G401 (cell line): ENCODE data around the gene DRGX. TPM values are rescaled to one million over a fixed set of nuclear protein-coding genes. Genes with fewer than 3 reads are reported as not detected.

Source experiments
- DNase-seq: peaks from one replicate; pipeline ENCODE4 v3.0.0-alpha.2; 2015; ENCODE audit warnings: low spot score
- in situ Hi-C: cut with HindIII; loops from 2 replicates; pipeline ENCODE4 v1.10.0; 2016; ENCODE audit warnings: low sequenced_read_pairs, mixed read lengths
- total RNA-seq: library from RNA; depleted of rRNA; stranded (reverse); fragments of >200 nt; shearing (Covaris generic); gene quantifications from 2 replicates; pipeline ENCODE4 v1.2.3, GENCODE V29; 2014; rRNA removed

Gene DRGX
- total RNA-seq = 0.03 and 0.86 TPM in 2 replicates

DNA sequence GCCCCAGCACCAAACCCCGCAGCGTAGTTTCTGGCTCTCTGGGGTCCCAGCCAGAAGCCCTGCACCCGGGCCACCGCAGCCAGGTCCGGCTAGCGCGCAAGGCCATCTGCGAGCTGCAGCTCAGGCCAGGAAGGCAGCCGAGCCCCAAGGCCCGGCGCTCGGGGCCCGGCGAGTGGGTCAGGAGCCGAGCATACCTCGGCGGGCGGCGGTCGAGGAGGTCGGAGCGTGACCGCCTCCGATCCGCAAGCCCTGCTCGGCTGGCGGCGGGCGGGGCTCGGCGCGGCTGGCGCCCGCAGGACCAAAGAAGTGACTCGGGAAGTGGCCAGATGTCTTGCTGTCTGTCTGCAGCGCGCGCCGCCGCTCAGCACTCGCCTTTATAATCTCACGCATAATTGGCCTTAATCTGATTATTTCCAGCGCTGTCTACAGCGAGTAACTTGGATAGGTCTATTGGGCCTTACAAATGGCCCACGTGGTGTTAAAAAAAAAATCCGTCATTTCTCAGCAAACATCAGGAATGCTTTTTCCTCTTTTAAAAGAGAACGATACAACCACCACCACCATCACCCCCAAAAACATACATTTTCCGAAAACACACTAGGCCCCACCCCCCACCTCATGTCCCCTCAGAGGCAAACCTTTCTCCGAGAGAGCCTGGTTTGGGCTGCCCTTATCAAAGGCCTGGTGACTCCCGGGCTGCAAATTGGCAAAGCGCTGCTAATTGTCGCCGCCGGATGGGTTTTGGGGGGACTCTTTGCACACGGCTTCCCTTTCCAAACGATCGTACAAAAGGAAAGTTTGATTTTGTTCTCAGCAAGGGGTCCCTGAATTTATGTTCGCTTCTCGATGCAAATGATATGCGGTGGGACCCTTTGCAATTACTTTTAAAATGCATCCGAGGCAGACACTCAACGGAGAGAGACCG lies at the start of gene DRGX:
TSS of gene DRGX (minus strand) at position 349 of the 925 bp plus-strand sequence. CDS start 649 bp downstream, outside the sequence.
- no peak for DNase-seq
- in situ Hi-C loops = no loop called here

DNA sequence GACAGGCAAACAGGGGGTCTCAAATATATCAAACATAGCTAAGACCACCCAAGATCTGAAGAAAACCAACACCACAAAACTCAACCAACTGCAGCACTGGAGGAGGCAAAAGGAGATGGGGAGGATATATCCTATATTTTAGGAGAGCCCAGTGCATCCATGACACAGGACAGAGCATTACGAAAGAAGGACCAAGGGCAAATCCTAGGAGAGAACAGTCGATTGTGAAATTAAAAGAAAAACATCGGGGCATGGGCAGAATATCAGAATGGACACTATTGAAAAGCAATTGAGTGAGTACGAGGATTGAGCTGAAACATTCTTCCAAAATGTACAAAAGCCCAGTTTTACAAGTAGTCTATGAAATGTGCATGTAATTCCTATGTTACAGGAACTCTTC lies 48.5 kb upstream of the DRGX start:
- no peak for DNase-seq
- in situ Hi-C loops = no loop called here

DNA sequence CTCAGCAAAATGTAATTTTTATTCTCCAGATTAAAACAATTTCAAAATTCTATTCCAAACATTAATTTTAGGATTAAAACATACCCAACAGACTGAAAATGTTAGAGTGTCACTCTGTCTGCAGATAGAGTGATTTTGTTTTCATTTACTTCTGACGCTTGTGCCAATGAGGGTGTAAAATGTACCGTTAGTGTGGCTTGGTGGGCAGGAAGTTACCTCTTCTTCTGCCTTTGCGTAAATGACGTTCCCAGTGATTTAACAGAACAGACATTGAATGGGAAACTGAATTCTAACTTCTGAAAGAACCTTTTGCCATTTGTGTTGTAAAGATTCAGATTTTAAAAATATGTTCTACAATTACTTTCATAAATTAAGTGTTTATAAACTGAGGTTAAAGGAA lies 47.0 kb upstream of the DRGX start:
- DNase-seq = no peak
- in situ Hi-C loops = no loop called here

DNA sequence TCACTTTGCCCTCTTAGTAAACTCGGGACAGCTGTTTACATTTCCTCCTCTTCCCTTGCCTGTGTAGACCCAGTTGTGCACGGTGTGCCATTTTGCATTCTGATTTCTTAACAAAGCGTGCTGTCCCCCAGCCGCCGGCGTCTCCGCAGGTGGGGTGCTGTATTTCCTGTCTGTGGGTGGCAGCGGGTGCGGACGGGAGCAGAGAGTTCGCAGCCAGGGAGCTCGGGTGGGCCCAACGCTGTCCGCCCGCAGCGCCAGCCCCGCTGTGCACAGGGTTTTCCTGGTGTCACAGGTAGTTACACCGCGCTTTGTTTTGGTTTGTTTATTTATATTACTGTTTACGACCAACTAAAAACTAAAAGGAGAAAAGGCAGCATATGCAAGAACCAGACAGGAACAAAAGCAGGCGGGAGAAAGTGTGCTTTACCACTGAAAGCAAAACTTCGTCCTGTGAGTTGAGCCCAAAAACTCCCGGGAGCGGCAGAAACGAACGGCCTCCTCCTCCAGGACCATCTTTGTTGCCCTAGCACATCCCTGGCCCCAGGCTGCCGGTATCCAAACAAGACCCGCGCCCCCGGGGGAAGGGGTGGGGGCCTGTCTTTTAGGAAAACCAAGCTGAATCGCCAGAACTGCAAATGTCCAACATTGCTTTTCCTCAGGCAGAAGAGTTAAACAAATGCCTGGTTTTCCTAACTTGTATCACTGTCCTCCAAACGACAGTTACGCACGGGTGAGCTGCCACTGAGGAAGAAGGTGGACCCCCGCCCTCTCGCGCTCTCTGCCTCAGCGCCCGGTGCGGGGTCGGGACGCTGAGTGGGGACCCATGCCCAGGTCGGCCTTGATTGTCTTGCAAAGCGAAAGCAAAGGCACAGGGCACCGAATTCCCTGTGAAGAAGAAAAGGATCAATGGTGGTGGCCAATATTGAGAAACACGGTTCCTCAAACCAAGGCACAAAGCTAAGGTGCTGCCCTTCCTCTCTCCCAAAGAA lies 45.9 kb upstream of the DRGX start:
- no peak for DNase-seq
- in situ Hi-C loops = no loop called here

DNA sequence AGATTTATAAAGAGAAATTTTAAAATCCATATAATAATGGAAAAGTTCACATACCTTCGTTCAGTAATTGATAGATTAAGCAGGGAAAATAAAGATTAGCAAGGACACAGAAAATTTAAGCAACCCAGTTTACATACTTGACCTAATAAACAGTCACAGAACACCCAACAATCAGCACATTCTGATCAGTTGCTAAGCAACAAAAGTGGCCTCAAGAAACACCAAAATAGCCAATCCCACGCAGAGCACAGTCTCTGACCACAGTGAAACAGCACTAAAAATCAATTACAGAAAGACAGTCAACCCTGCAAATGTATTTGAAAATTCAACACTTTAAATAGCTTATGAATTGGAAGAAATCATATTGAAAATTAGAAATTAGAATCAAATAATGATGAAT lies 39.3 kb upstream of the DRGX start:
- DNase-seq = no peak
- in situ Hi-C loops = no loop called here

DNA sequence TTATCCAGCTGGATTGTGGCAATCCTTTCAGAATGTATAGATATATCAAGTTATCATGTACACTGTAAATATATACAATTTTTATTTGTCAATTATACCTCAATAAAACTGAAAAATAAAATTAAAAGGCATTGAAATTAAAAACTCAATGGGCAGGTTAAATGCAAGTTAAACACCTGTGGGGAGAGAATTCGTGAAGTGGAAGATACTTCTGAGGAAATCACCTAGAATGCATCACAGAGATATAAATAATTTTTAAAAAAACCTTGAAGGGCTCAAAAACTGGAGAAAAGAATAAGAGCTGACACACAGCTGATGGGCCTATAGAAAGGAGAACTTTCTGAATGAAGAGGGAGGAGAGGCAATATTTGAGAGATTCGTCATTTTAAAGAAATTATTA lies 37.2 kb upstream of the DRGX start:
- in situ Hi-C loops = no loop called here
- no peak for DNase-seq

DNA sequence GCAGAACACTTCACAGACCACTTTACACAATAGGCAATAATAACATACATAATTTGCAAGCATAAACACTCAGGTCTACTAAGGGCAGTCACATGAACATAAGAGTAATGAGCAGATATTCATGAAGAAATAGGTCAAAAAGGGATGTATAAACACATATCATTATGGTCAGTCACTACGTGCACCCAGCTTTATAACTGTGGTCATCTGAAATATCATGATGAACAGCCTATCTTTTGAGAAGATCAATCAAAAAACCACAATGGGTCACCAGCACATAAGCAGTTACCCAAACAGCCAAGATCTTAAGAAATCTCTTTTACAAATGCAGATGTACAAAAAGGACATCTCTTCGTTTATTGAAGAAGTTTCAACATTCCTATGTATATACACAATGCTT lies 35.5 kb upstream of the DRGX start:
- no peak for DNase-seq
- in situ Hi-C loops = no loop called here

DNA sequence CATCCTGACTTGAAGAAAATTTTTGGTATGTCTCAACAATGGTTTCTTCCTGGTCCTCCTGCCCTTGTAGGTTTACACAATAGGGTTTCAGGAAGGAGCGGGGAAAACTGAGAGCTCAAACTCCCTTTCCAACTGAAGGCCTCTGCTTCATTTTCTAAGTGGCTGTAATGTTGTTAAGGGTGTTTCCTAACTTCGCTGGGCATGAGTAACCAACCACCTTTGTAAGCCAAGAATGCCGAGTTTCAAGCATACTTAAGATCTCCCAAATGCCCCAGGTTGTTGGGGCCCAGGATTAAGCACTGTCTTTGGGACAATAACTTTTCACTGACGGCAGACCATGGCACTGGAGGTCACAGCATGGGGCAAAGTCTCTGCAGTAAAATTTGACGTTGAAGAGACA lies 33.6 kb upstream of the DRGX start:
- no peak for DNase-seq

DNA sequence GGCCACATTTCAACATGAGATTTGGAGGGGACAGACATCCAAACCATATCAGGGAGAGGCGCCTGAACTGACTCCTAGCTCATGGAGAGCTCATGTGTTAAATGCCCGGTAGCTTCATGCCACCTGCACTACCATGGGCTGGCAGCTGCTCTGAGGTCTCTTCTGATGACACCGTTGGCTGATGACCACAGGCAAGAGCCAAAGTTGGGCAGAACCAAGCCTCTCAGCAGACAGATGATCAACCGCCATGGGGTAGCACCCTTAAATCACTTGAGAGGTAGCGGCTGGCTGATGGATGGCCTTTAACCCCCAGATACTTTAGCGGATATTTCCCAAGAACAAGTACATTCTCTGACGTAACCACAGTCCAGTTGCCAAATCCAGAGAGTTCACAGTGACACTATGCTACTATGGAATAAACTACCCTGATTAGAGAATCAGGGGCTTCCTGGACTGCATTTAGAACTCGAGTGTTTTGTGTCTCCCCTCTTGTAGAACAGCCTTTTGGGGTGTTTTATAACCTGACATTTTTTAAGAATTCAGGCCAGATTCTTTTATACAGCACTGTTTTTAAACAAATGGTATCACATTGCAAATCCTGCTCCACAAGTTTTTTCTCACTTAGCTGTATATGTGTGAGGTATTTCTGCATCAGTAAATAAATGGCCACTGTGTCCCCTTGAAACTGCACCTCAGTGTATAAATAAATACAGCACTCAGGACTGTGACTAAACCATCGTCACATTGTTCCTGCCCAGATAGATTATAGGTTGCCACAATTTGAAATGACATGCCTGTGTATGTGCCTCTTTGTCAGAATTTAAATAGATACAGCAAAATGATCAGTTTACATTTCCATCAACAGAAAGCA lies 30.8 kb upstream of the DRGX start:
- in situ Hi-C loops = no loop called here

More for the DNA sequence above, 33.6 kb upstream of the DRGX start:
- in situ Hi-C loops = no loop called here

DNA sequence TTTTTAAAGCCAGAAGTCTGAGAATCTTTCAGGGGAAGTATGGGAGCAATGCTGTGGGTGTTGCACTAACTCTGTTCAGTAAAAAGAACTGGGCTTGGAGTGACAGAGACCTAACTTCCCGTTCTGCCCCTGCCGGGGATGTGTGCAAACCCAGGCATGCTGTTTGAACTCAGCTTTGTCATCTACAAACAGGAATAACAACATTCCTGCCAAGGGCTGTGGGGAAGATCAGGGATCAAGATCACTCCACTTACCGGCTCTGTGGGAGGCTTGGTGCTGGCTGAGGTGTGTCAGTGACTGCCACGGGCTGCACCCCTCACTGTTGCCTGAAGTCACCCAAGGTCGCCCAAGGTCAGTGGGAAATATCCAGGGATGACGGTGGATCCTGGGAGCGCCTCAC lies 23.1 kb upstream of the DRGX start:
- in situ Hi-C loops = no loop called here
- DNase-seq = no peak

More for the DNA sequence above, 30.8 kb upstream of the DRGX start:
- DNase-seq = no peak

DNA sequence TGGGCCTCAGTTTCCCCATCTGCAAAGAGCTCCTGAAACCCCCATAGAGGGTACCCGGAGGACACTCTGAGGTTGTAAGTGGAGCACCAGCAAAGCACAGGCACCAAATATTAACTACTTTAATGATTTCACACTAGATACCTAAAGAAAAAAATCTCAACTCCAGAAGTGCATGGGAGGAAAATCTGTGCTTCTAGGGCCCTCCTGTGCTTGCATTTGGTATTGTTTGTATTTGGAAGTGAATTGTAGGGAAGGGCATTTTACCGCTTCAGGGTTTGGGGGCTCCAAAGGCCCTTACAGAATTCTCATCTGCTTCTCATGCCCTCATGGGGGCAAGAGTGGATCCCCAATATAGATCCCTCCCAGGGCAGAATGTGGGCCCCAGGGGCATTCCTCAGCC lies 22.4 kb upstream of the DRGX start:
- no peak for DNase-seq
- in situ Hi-C loops = no loop called here

DNA sequence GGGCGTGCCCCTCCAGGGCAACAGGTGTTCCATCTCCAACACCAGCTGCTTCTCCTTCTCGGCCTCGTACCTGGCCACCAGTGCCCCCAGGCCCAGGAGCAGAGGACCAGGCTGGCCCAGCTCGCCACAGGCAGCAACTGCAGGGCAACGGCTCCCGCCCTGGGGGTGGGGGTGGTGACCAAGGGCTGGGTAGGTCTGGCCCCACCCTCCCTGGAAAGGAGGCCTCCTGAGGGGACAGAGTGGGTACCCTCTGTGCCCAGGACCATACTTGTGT lies 22.1 kb upstream of the DRGX start:
- in situ Hi-C loops = no loop called here
- no peak for DNase-seq

DNA sequence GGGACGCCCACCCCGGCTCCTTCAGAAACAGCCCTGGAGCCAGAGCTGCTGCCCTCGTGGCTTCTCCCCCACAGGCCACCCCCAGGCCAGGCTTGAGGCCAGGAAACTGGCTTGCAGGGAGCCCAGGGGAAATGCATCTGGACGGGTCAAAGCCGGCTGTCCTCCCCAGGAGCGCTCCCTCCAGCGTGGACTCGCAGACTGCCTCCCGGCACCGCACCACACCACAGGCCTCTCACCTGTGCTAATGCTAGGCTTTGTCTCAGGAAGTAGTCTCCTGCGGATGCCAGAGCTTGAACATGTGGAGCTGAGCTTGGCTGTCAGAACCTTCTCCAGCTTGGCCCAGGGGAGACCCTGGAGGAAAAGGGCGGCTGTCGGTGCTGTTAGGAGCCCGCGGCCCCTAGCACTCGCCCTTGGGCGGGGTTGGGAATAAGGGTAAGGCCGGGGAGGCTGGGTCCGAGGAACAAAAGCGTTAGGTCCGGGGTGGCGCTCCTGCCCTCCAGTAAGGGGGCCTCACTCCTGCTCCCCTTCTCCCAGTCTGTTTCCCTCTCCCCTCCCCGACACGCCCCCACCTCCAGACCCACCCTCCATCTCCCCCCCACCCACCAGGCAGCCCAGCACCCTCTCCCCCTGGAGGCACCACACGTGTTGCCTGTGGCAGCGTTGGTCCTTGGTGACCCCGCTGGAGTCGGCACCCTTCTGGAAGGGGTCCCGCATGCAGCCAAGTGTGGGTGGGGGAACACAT lies 21.6 kb upstream of the DRGX start:
- DNase-seq = no peak
- in situ Hi-C loops = no loop called here

DNA sequence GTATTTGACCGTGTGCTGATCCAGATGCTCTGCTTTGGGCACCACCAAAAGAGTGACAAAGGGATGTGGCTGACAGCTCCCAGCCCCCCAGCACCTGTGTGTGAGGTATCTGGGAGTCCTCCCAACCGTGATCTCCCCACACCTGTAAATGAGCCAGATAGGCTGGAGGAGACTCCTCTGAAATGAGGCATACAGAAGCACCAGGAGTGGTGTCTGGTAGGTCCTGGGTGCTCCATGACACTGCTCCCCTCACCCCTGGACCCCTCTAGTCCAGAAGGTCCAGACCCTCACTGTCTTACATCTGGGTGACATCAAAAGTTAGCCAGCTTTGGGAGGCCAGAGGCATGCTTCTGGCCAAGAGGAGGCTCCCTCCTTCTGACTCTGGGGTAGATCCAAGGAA lies 20.0 kb upstream of the DRGX start:
- in situ Hi-C loops = no loop called here
- DNase-seq = no peak

DNA sequence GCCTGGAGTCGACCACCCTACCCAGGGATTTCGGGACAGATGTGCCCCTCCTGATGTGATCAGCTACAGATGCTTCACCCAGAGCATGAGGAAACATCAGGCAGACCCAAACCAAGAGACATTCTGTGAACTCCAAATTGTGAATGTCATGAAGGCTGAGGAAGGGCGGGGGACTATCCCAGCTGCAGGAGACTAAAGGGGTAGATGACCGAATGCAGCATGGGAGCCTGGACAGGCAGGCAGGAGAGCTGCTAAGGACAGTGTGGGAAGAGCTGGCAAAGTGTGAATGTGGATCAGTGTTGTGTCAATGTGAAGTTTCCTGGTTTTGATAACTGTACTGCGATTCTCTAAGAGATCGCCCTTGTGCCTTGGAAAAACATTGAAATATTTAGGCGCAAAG lies 19.2 kb upstream of the DRGX start:
- no peak for DNase-seq
- in situ Hi-C loops = no loop called here

DNA sequence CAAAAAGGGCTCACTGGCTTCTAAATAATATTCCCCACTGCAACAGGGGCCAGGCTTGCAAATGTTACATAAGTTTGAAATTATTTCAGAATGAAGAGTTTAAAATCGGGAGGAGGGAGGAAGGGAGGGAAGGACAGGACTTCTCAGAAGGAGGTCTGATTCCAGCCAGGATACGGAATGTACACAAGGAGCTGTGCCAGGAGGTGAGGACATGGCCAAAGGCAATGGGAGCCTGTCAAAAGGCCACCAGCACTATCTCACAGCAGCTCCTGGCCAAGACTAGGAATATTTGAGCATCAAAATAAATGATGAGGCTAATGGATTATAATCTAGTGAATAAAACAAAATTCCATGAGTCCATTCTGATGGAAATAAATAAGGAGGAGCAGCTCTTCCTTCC lies 18.6 kb upstream of the DRGX start:
- peak; percentile 75 for DNase-seq
- in situ Hi-C loops = no loop called here

DNA sequence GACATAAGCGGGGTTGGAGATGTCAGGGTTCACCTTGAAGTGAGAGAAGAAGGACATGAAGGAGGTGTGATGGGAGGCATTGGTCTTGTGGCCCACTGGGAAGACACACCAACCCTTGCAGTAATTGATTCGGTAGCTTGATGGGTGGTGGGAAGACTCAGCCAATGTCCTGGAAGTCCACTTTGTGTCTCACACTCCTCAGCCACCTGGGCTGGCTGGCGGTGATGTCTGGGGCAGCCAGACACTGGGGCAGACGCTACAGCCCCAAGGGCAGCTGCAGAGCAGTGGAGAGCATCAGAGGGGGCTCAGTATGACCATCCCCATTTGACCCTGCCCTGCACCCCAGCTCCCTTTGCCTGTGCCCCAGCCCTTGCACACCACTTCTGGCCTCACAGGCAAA lies 16.7 kb upstream of the DRGX start:
- no peak for DNase-seq
- in situ Hi-C loops = no loop called here

DNA sequence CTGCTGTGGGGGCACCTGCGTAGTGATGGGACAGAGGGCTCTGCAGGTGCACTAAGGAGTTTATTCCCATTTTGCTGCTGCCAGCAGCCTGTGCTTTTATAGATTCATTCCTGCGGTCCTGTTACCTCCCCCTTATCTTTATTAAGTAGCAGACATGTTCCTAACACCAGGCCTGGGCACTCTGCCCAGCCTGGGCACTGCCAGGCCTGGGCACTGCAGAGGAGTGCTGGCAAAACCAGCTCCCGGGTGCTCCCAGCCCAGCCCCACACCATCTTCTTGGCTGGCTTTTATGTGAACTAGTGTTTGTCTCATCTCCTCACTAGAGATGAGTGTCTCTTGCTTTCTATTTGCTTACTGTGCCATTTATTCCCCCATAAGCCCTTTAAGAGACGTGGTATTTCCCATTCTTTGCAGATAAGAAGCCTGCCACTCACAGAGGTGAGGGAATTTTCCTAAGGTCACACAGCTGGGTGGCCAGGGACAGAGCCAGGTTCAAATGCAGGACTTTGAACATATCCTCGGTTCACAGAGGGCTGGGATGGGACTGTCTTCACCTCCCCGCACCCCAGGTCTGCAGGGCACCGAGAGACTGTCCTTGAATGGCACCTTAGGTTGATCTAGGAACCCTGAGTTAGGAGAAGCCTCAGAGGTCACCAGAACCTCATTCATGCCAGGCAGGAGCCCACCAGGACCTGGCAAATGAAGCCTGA lies 14.6 kb upstream of the DRGX start:
- in situ Hi-C loops = no loop called here

More for the DNA sequence above, 14.6 kb upstream of the DRGX start:
- peak; percentile 76 for DNase-seq
